GM12878 (cell line): ENCODE measurements around the gene HPSE2. TPM values are rescaled to one million over a fixed set of nuclear protein-coding genes. Genes with fewer than 3 reads are reported as not detected.

Experiments
- ATAC-seq: fragments of 200-7000 bp; cut with Tn5 transposase; 3 replicates; pipeline ENCODE4 v1.9.1; 2020; ENCODE audit warnings: mild to moderate bottlenecking, moderate library complexity
- BruUV-seq: library from RNA; stranded (reverse); fragments of 400-500 nt; replicated peaks from 2 replicates; lab custom pipeline; 2021; lab: Mats Ljungman, UMichigan
- CTCF ChIA-PET: fragments of 300-600 bp; sonication (Branson Sonifier 250); formaldehyde crosslinking; extraction: SDS; loops from one replicate; lab custom pipeline; 2021; ENCODE audit warnings: inconsistent platforms; lab: Yijun Ruan, JAX
- POLR2A ChIA-PET: fragments of 350-600 bp; formaldehyde crosslinking; extraction: SDS; loops from one replicate; lab custom pipeline; 2021; ENCODE audit warnings: inconsistent platforms; lab: Charles Lee
- RAD21 ChIA-PET: fragments of 300-600 bp; sonication (Branson Sonifier 250); formaldehyde crosslinking; loops from one replicate; lab custom pipeline; 2023; ENCODE audit warnings: antibody characterized with exemption; ENCODE audit not compliant: unreplicated experiment; lab: Charles Lee
- SMC1A ChIA-PET: fragments of 300-600 bp; sonication (Branson Sonifier 250); formaldehyde crosslinking; loops from one replicate; lab custom pipeline; 2023; ENCODE audit not compliant: unreplicated experiment, uncharacterized antibody; lab: Charles Lee
- DNase-seq: peaks from one replicate; pipeline ENCODE4 v3.0.0-alpha.2; 2011; ENCODE audit warnings: low read depth, low spot score
- FAIRE-seq: peaks from 3 replicates; lab custom pipeline; 2011; peaks lifted over from hg19 to GRCh38; lab: Jason Lieb, UNC
- H2AFZ ChIP-seq: 2 replicates; pipeline ENCODE4 v1.6.0; 2011; ENCODE audit warnings: low read depth, low read length, control low read depth; ENCODE audit not compliant: control insufficient read depth
- H3K27ac ChIP-seq: 2 replicates; pipeline ENCODE4 v1.5.1; 2011; ENCODE audit warnings: control low read depth; ENCODE audit not compliant: control insufficient read depth, insufficient read depth
- H3K27me3 ChIP-seq, 2 experiments: replicated peaks in 1 of 2; 2 replicates each; pipeline versions ENCODE4 v1.6.0 to v1.6.1; 2011; ENCODE audit warnings: low read length in 1 of 2; ENCODE audit not compliant: control insufficient read depth in 2 of 2, insufficient read depth in 2 of 2
- H3K36me3 ChIP-seq, 2 experiments: 2 replicates each; pipeline ENCODE4 v1.5.1; 2011; ENCODE audit warnings: low read length in 1 of 2; ENCODE audit not compliant: control insufficient read depth in 2 of 2, insufficient read depth in 2 of 2
- H3K4me1 ChIP-seq: 2 replicates; pipeline ENCODE4 v1.6.1; 2011; ENCODE audit warnings: mild to moderate bottlenecking, low read length, moderate library complexity, mixed read lengths; ENCODE audit not compliant: control insufficient read depth, insufficient read depth
- H3K4me2 ChIP-seq: 2 replicates; pipeline ENCODE4 v1.6.0; 2011; ENCODE audit warnings: control low read depth; ENCODE audit not compliant: control insufficient read depth, insufficient read depth
- H3K4me3 ChIP-seq: fragments of 200-600 bp; sonication (generic); 2 replicates; pipeline ENCODE4 v1.5.1; 2016
- H3K79me2 ChIP-seq: 2 replicates; pipeline ENCODE4 v1.6.0; 2011; ENCODE audit warnings: low read length; ENCODE audit not compliant: control insufficient read depth, insufficient read depth
- H3K9ac ChIP-seq: 2 replicates; pipeline ENCODE4 v1.8.0; 2011; ENCODE audit warnings: low read length, control low read depth, mixed read lengths; ENCODE audit not compliant: control insufficient read depth, insufficient read depth
- H3K9me3 ChIP-seq: replicated peaks from 3 replicates; pipeline ENCODE4 v1.5.1; 2011; ENCODE audit warnings: mild to moderate bottlenecking, low read length; ENCODE audit not compliant: control insufficient read depth, insufficient read depth
- H4K20me1 ChIP-seq: 2 replicates; pipeline ENCODE4 v1.6.0; 2011; ENCODE audit not compliant: control insufficient read depth, insufficient read depth
- BMI1 ChIP-seq: fragments of 450-650 bp; IDR thresholded peaks from 2 replicates; pipeline ENCODE4 v1.6.1; 2016; ENCODE audit warnings: mild to moderate bottlenecking, moderate library complexity, borderline replicate concordance
- CBX3 ChIP-seq: fragments of 200-600 bp; sonication (generic); IDR thresholded peaks from 2 replicates; pipeline ENCODE4 v1.6.1; 2016; ENCODE audit warnings: low read depth, borderline replicate concordance
- CREM ChIP-seq: IDR thresholded peaks from 2 replicates; pipeline ENCODE4 v1.6.1; 2014; ENCODE audit warnings: antibody characterized with exemption, low read depth
- HCFC1 ChIP-seq: fragments of 150-350 bp; IDR thresholded peaks from 2 replicates; pipeline ENCODE4 v1.6.1; 2014; ENCODE audit warnings: low read length
- NR2F1 ChIP-seq: fragments of 450-650 bp; conservative IDR thresholded peaks from 2 replicates; pipeline ENCODE4 v1.6.1; 2017; ENCODE audit warnings: mild to moderate bottlenecking
- SRF ChIP-seq, 2 experiments: IDR thresholded peaks; 2 replicates each; pipeline ENCODE4 v1.6.1; 2011; ENCODE audit warnings: low read depth in 2 of 2, low read length in 2 of 2, mild to moderate bottlenecking in 1 of 2, moderate library complexity in 1 of 2
- WGBS: methylation state at CpG from one replicate; pipeline ENCODE4 v1.1.6; 2016; ENCODE audit warnings: low lambda C conversion rate; ENCODE audit not compliant: insufficient replicate concordance, insufficient coverage; ENCODE audit errors: missing lambda C conversion rate; 5-methylcytosine and 5-hydroxymethylcytosine counted together
- in situ Hi-C: fragments of 300-500 bp; cut with MboI; formaldehyde crosslinking; loops from 9 replicates; pipeline ENCODE4 v1.14.3; 2018; ENCODE audit warnings: mixed read lengths
- intact Hi-C: fragments of 100-400 bp; cut with micrococcal nuclease; formaldehyde crosslinking; loops from one replicate; pipeline ENCODE4 v1.14.2; 2022; ENCODE audit not compliant: unreplicated experiment
- polyA plus RNA-seq, 11 experiments: library from polyadenylated mRNA; depleted of rRNA in 4 of 11; unstranded in 6 of 11; stranded (reverse) in 5 of 11; fragments of >200 nt; fragmentation: Nextera tagmentation in 4 of 11; fragmentation: Illumina TruSeq in 1 of 11; extraction: Ambion mirVana in 4 of 11; extraction: Trizol in 1 of 11; gene quantifications; 1 replicate in 1 of 11; 2 replicates in 10 of 11; pipeline versions ENCODE4 v1.2.1 to v1.2.3, GENCODE V29; 2011 to 2016; ENCODE audit warnings: inconsistent platforms in 2 of 11, missing spikeins in 2 of 11, low read depth in 1 of 11
- total RNA-seq, 4 experiments: library from RNA; depleted of rRNA in 3 of 4; stranded (reverse); fragments of >200 nt in 3 of 4; fragmentation: Illumina TruSeq in 1 of 4; extraction: Trizol in 1 of 4; gene quantifications; 2 replicates each; pipeline versions ENCODE4 v1.2.1 to v1.2.3, GENCODE V29; 2013 to 2021
- TF ChIP-seq, protein P1 (sequence below): IDR thresholded peaks from 2 replicates; pipeline ENCODE4 v1.6.1; 2012; ENCODE audit warnings: improper control_type of control experiment, low read depth, low read length; ENCODE audit not compliant: insufficient replicate concordance
- TF ChIP-seq, protein P2 (sequence below): IDR thresholded peaks from 2 replicates; pipeline ENCODE4 v1.6.1; 2012; ENCODE audit warnings: mild to moderate bottlenecking, low read depth, low read length
- TF ChIP-seq, protein P3 (sequence below): fragments of 150-350 bp; IDR thresholded peaks from 2 replicates; pipeline ENCODE4 v1.6.1; 2016; ENCODE audit warnings: low read depth, low read length

The HPSE2 gene
- total and polyA plus RNA-seq, 10 of the 15 experiments (the other 5 are each of a cell fraction or from before 2014, with no cell fraction given): 0.06 TPM; not detected in 9

DNA sequence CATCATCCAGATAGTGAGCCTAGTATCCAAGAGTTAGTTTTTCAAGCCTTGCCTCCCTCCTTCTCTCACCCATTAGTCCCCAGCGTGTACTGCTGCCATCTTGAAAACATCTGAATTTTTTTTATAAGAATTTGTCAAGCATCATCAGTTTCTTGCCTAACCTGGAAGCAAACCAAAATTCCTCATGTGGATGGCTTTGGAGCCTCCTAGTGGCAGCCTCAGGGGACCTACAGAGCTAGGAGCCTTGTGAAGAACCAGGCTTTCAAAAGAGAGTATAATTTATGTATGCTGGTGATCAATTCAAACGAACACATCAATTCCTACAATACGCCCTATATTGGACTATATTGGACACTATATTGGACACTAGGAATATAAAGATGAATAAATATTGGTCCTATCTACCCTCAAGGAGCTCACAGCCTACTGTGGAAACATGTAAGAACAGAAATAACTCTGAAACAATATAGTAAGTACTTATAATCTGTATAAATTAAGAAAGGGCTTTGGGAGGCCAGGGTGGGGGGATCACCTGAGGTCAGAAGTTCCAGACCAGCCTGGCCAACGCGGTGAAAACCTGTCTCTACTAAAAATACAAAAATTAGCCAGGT lies 63.4 kb downstream of the HPSE2 start (continued):
- TF ChIP-seq, protein P1, sequence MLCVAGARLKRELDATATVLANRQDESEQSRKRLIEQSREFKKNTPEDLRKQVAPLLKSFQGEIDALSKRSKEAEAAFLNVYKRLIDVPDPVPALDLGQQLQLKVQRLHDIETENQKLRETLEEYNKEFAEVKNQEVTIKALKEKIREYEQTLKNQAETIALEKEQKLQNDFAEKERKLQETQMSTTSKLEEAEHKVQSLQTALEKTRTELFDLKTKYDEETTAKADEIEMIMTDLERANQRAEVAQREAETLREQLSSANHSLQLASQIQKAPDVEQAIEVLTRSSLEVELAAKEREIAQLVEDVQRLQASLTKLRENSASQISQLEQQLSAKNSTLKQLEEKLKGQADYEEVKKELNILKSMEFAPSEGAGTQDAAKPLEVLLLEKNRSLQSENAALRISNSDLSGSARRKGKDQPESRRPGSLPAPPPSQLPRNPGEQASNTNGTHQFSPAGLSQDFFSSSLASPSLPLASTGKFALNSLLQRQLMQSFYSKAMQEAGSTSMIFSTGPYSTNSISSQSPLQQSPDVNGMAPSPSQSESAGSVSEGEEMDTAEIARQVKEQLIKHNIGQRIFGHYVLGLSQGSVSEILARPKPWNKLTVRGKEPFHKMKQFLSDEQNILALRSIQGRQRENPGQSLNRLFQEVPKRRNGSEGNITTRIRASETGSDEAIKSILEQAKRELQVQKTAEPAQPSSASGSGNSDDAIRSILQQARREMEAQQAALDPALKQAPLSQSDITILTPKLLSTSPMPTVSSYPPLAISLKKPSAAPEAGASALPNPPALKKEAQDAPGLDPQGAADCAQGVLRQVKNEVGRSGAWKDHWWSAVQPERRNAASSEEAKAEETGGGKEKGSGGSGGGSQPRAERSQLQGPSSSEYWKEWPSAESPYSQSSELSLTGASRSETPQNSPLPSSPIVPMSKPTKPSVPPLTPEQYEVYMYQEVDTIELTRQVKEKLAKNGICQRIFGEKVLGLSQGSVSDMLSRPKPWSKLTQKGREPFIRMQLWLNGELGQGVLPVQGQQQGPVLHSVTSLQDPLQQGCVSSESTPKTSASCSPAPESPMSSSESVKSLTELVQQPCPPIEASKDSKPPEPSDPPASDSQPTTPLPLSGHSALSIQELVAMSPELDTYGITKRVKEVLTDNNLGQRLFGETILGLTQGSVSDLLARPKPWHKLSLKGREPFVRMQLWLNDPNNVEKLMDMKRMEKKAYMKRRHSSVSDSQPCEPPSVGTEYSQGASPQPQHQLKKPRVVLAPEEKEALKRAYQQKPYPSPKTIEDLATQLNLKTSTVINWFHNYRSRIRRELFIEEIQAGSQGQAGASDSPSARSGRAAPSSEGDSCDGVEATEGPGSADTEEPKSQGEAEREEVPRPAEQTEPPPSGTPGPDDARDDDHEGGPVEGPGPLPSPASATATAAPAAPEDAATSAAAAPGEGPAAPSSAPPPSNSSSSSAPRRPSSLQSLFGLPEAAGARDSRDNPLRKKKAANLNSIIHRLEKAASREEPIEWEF: no peak

DNA sequence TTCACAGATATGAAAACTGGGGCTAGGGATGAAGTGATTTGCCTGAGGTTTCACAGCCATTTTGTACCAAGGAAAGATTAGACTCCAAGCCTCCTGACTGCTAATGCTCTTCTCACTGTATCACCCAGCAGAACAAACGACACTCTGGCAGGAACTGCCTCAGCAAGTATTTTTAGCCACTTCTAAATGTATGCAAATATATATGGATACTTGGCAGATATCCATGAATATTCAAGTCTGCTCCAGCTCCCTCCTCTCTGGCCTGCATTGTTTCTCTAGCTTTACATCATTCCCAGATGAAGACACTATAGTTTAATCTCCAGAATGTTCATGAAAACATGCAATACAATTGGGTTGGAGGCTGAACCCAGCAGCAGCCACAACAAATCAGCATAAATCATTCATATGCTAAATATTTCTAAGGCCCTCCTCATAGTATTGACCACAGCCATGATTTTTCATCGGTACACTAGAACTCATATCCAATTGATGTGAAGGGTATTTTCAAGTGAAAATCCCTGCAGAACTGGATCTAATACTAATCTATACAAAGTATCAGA lies 65.5 kb downstream of the HPSE2 start:
- DNase-seq: no peak
- no peak overlapping the region for H2AFZ ChIP-seq
- in situ Hi-C loops: no loop called here
- no peaks in the 10 kb centered on the region for H4K20me1 ChIP-seq
- ChIA-PET SMC1A (no interaction called here), CTCF (no interaction called here), POLR2A (no interaction called here), RAD21 (no interaction called here)
- no peaks in the 10 kb centered on the region for H3K36me3 ChIP-seq
- H3K9ac ChIP-seq: no peak overlapping the region
- WGBS: 17% methylated on average over 2 of the region's 2 CpGs
- no peak overlapping the region for H3K4me2 ChIP-seq
- H3K9me3 ChIP-seq: no peaks in the 10 kb centered on the region
- intact Hi-C loops: loop anchor here (5.0 kb wide), 1 partner anchor 423 kb away; no protein-coding TSS in a partner anchor
- BruUV-seq: no TSS peak
- no peak overlapping the region for H3K27ac ChIP-seq
- no peaks in the 10 kb centered on the region for H3K4me1 ChIP-seq
- ATAC-seq: no peak
- FAIRE-seq: no peak
- H3K4me3 ChIP-seq: no peak overlapping the region
- H3K27me3 ChIP-seq: no peaks in the 10 kb centered on the region
- no peaks in the 10 kb centered on the region for H3K79me2 ChIP-seq
- TF ChIP-seq HCFC1: no peak
- no peak for TF ChIP-seq BMI1
- no peak for TF ChIP-seq NR2F1
- TF ChIP-seq, protein P2, sequence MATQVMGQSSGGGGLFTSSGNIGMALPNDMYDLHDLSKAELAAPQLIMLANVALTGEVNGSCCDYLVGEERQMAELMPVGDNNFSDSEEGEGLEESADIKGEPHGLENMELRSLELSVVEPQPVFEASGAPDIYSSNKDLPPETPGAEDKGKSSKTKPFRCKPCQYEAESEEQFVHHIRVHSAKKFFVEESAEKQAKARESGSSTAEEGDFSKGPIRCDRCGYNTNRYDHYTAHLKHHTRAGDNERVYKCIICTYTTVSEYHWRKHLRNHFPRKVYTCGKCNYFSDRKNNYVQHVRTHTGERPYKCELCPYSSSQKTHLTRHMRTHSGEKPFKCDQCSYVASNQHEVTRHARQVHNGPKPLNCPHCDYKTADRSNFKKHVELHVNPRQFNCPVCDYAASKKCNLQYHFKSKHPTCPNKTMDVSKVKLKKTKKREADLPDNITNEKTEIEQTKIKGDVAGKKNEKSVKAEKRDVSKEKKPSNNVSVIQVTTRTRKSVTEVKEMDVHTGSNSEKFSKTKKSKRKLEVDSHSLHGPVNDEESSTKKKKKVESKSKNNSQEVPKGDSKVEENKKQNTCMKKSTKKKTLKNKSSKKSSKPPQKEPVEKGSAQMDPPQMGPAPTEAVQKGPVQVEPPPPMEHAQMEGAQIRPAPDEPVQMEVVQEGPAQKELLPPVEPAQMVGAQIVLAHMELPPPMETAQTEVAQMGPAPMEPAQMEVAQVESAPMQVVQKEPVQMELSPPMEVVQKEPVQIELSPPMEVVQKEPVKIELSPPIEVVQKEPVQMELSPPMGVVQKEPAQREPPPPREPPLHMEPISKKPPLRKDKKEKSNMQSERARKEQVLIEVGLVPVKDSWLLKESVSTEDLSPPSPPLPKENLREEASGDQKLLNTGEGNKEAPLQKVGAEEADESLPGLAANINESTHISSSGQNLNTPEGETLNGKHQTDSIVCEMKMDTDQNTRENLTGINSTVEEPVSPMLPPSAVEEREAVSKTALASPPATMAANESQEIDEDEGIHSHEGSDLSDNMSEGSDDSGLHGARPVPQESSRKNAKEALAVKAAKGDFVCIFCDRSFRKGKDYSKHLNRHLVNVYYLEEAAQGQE: no peak
- no peak for TF ChIP-seq SRF (IDR thresholded peaks at IDR 0.05; ENCODE audit: low read depth in 2 of 2, low read length in 2 of 2)
- no peak for TF ChIP-seq CBX3
- TF ChIP-seq, protein P3, sequence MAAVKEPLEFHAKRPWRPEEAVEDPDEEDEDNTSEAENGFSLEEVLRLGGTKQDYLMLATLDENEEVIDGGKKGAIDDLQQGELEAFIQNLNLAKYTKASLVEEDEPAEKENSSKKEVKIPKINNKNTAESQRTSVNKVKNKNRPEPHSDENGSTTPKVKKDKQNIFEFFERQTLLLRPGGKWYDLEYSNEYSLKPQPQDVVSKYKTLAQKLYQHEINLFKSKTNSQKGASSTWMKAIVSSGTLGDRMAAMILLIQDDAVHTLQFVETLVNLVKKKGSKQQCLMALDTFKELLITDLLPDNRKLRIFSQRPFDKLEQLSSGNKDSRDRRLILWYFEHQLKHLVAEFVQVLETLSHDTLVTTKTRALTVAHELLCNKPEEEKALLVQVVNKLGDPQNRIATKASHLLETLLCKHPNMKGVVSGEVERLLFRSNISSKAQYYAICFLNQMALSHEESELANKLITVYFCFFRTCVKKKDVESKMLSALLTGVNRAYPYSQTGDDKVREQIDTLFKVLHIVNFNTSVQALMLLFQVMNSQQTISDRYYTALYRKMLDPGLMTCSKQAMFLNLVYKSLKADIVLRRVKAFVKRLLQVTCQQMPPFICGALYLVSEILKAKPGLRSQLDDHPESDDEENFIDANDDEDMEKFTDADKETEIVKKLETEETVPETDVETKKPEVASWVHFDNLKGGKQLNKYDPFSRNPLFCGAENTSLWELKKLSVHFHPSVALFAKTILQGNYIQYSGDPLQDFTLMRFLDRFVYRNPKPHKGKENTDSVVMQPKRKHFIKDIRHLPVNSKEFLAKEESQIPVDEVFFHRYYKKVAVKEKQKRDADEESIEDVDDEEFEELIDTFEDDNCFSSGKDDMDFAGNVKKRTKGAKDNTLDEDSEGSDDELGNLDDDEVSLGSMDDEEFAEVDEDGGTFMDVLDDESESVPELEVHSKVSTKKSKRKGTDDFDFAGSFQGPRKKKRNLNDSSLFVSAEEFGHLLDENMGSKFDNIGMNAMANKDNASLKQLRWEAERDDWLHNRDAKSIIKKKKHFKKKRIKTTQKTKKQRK: no peak
- no peak for TF ChIP-seq CREM
